Hematopoietic multipotent progenitor cell (in vitro differentiated cells): Measurements from ENCODE around the gene USH1C. TPM values are rescaled to one million over a fixed set of nuclear protein-coding genes. Genes with fewer than 3 reads are reported as not detected.

ENCODE experiments used
- DNase-seq, 3 donors: peaks; one replicate each; pipeline ENCODE4 v3.0.0-alpha.2; 2011 to 2015; ENCODE audit warnings: low read depth in 2 of 3, low spot score in 2 of 3
- total RNA-seq: library from RNA; depleted of rRNA; stranded (reverse); fragments of >200 nt; gene quantifications from one replicate; pipeline ENCODE4 v1.2.3, GENCODE V29; 2012

Gene USH1C
- total RNA-seq, 1 donor = not detected

- no peak for DNase-seq
These were observed 33.6 kb downstream of the USH1C start for GRCh38 chr11:17510507-17511206.

- no peak for DNase-seq
These were observed 35.4 kb downstream of the USH1C start for GRCh38 chr11:17508791-17509190.

- no peak for DNase-seq
These were observed 35.9 kb downstream of the USH1C start for GRCh38 chr11:17508306-17508705.

GRCh38 chr11:17507773-17508172 is 36.4 kb downstream of the USH1C start:
- no peak for DNase-seq

GRCh38 chr11:17506942-17507341 is 37.3 kb downstream of the USH1C start:
- no peak for DNase-seq

GRCh38 chr11:17506314-17506713 is 37.9 kb downstream of the USH1C start:
- no peak for DNase-seq

GRCh38 chr11:17505146-17505545 is 39.1 kb downstream of the USH1C start:
- DNase-seq = no peak

GRCh38 chr11:17504330-17505107 is 39.7 kb downstream of the USH1C start:
- DNase-seq = peak; percentile 23 to 87 (median 58)

- DNase-seq = no peak
These were observed 41.6 kb downstream of the USH1C start for GRCh38 chr11:17502630-17503029.

GRCh38 chr11:17500673-17501072 is 43.5 kb downstream of the USH1C start:
- DNase-seq = no peak

GRCh38 chr11:17498475-17498874 is 45.7 kb downstream of the USH1C start:
- no peak for DNase-seq

- DNase-seq = no peak
These were observed 46.2 kb downstream of the USH1C start for GRCh38 chr11:17498058-17498457.

GRCh38 chr11:17496406-17496805 is 47.8 kb downstream of the USH1C start:
- DNase-seq = no peak

- no peak for DNase-seq
These were observed 50.2 kb downstream of the USH1C start for GRCh38 chr11:17494019-17494418.

- DNase-seq = no peak
These were observed 53.3 kb downstream of the USH1C start for GRCh38 chr11:17490938-17491337.

GRCh38 chr11:17490232-17490631 is 54.0 kb downstream of the USH1C start:
- no peak for DNase-seq

GRCh38 chr11:17489751-17490150 is 54.5 kb downstream of the USH1C start:
- DNase-seq = no peak

GRCh38 chr11:17488563-17488962 is 55.7 kb downstream of the USH1C start:
- DNase-seq = no peak

GRCh38 chr11:17486646-17487045 is 57.6 kb downstream of the USH1C start:
- DNase-seq = no peak

- no peak for DNase-seq
These were observed 60.7 kb downstream of the USH1C start for GRCh38 chr11:17483505-17483904.

GRCh38 chr11:17481905-17482304 is 62.3 kb downstream of the USH1C start:
- DNase-seq = no peak
